Liver (tissue), 9 donors: ENCODE measurements around the gene LARGE2. TPM values are rescaled to one million over a fixed set of nuclear protein-coding genes. Genes with fewer than 3 reads are reported as not detected.

ENCODE experiments used
- DNase-seq: peaks from one replicate; pipeline ENCODE4 v3.0.0-alpha.2; 2017; ENCODE audit warnings: low spot score
- H3K27ac ChIP-seq, 2 donors: one replicate each; pipeline ENCODE4 v1.7.0; 2013; ENCODE audit warnings: inconsistent platforms in 2 of 2, low read length in 2 of 2, control low read depth in 1 of 2, low read depth in 1 of 2, mild to moderate bottlenecking in 1 of 2
- H3K27me3 ChIP-seq, 4 donors: one replicate each; pipeline versions ENCODE4 v1.6.1 to v1.7.0; 2013; ENCODE audit warnings: low read length in 3 of 4, inconsistent platforms in 1 of 4, mild to moderate bottlenecking in 1 of 4, moderate library complexity in 1 of 4; ENCODE audit not compliant: control insufficient read depth in 4 of 4, insufficient read depth in 4 of 4
- H3K36me3 ChIP-seq, 4 donors: one replicate each; pipeline versions ENCODE4 v1.6.1 to v1.7.0; 2013; ENCODE audit warnings: low read length in 3 of 4, mild to moderate bottlenecking in 3 of 4, low read depth in 1 of 4, moderate library complexity in 1 of 4; ENCODE audit not compliant: control insufficient read depth in 4 of 4, insufficient read depth in 3 of 4
- H3K4me1 ChIP-seq, 4 donors: one replicate each; pipeline versions ENCODE4 v1.6.1 to v1.7.0; 2013; ENCODE audit warnings: low read length in 3 of 4, mild to moderate bottlenecking in 3 of 4, moderate library complexity in 1 of 4; ENCODE audit not compliant: control insufficient read depth in 4 of 4, insufficient read depth in 4 of 4
- H3K4me3 ChIP-seq, 3 donors: one replicate each; pipeline versions ENCODE4 v1.6.1 to v1.7.0; 2013; ENCODE audit warnings: low read length in 3 of 3, control low read depth in 1 of 3, low read depth in 1 of 3, mild to moderate bottlenecking in 1 of 3
- H3K9ac ChIP-seq, 2 donors: one replicate each; pipeline ENCODE4 v1.7.0; 2013; ENCODE audit warnings: low read length in 2 of 2, mild to moderate bottlenecking in 2 of 2, moderate library complexity in 2 of 2, control low read depth in 1 of 2, low read depth in 1 of 2
- H3K9me3 ChIP-seq, 4 donors: one replicate each; pipeline versions ENCODE4 v1.6.1 to v1.7.0; 2013; ENCODE audit warnings: low read length in 3 of 4; ENCODE audit not compliant: control insufficient read depth in 4 of 4
- FOXA1 ChIP-seq: IDR thresholded peaks from 2 replicates; pipeline ENCODE4 v1.6.1; 2016; ENCODE audit warnings: antibody characterized with exemption
- FOXA2 ChIP-seq: IDR thresholded peaks from 2 replicates; pipeline ENCODE4 v1.6.1; 2016; ENCODE audit warnings: antibody characterized with exemption
- GABPA ChIP-seq, 2 donors: IDR thresholded peaks in 1 of 2; conservative IDR thresholded peaks in 1 of 2; 2 replicates each; pipeline ENCODE4 v1.6.1; 2016; ENCODE audit warnings: antibody characterized with exemption in 2 of 2, mild to moderate bottlenecking in 1 of 2, moderate library complexity in 1 of 2
- JUND ChIP-seq, 2 donors: IDR thresholded peaks; 2 replicates each; pipeline ENCODE4 v1.6.1; 2016; ENCODE audit warnings: antibody characterized with exemption in 2 of 2
- NR2F2 ChIP-seq: IDR thresholded peaks from 2 replicates; pipeline ENCODE4 v1.6.1; 2016; ENCODE audit warnings: antibody characterized with exemption
- RXRA ChIP-seq, 2 donors: IDR thresholded peaks; 2 replicates each; pipeline ENCODE4 v1.6.1; 2017 to 2018; ENCODE audit warnings: antibody characterized with exemption in 2 of 2, mild to moderate bottlenecking in 1 of 2
- SP1 ChIP-seq: IDR thresholded peaks from 2 replicates; pipeline ENCODE4 v1.6.1; 2018; ENCODE audit warnings: antibody characterized with exemption, mild to moderate bottlenecking
- WGBS: extraction: QIAGEN DNeasy Blood & Tissue Kit; methylation state at CpG from one replicate; pipeline ENCODE4 v1.1.7; 2013; 5-methylcytosine and 5-hydroxymethylcytosine counted together
- polyA plus RNA-seq, 2 donors: library from polyadenylated mRNA; stranded (reverse) in 1 of 2; unstranded in 1 of 2; fragments of 200-250 nt in 1 of 2; fragments of >200 nt in 1 of 2; fragmentation: Nextera tagmentation in 1 of 2; extraction: Ambion mirVana in 1 of 2; gene quantifications; one replicate each; pipeline versions ENCODE4 v1.2.1 to v1.2.3, GENCODE V29; 2013 to 2015
- total RNA-seq, 2 donors: library from RNA; depleted of rRNA; stranded (reverse); fragments of >200 nt; gene quantifications; one replicate each; pipeline ENCODE4 v1.2.3, GENCODE V29; 2014
- TF ChIP-seq, protein P1 (sequence below): fragments of 150-350 bp; IDR thresholded peaks from 2 replicates; pipeline ENCODE4 v1.5.1; 2017; ENCODE audit warnings: improper control_type of control experiment, low read depth, low read length; ENCODE audit not compliant: missing input control
- TF ChIP-seq, protein P2 (sequence below): IDR thresholded peaks from 2 replicates; pipeline ENCODE4 v1.6.1; 2016; ENCODE audit warnings: antibody characterized with exemption
- TF ChIP-seq, protein P3 (sequence below): IDR thresholded peaks from 2 replicates; pipeline ENCODE4 v1.6.1; 2016; ENCODE audit warnings: antibody characterized with exemption, mild to moderate bottlenecking
- donor health status: healthy.
- donor health status: healthy.
- donor health status: healthy.
- donor health status: healthy.
- donor health status: healthy.

Gene LARGE2
- total and polyA plus RNA-seq, 4 donors = 1.3 to 1.9 (median 1.5) TPM

DNA sequence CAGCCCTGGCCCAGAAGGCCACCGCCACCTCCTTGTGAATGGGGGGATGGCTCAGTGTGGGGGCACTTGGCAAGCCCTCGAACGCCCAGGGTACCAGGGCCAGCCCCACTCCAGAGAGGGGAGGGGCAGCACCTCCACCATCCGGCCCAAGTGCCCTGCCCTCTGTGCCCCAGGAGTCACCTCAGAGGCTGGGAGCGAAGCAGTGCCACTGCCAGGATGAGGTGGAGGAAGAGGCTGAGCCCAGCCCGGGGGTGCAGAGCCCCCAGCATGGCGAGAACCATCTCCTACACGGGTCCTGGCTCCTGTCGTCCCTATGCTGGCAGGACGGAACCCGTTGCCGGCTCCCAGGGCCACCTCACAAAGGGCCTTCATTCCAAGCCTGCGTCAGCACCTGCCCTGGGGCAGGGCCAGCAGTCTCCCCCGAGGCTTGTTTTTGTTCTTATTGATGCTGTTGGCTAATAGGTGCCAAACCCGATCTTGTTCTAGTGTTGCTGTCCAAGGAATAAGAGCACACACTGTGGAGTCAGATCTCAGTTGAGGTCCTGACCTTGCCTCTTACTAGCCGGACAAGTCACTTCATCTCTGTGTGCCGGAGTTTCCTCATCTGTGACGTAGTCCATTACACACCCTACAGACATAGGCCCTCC is 15.4 kb upstream of the LARGE2 start, which contains the start of gene FREY1 (continued):
- TF ChIP-seq, protein P1, sequence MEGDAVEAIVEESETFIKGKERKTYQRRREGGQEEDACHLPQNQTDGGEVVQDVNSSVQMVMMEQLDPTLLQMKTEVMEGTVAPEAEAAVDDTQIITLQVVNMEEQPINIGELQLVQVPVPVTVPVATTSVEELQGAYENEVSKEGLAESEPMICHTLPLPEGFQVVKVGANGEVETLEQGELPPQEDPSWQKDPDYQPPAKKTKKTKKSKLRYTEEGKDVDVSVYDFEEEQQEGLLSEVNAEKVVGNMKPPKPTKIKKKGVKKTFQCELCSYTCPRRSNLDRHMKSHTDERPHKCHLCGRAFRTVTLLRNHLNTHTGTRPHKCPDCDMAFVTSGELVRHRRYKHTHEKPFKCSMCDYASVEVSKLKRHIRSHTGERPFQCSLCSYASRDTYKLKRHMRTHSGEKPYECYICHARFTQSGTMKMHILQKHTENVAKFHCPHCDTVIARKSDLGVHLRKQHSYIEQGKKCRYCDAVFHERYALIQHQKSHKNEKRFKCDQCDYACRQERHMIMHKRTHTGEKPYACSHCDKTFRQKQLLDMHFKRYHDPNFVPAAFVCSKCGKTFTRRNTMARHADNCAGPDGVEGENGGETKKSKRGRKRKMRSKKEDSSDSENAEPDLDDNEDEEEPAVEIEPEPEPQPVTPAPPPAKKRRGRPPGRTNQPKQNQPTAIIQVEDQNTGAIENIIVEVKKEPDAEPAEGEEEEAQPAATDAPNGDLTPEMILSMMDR = no peak

DNA sequence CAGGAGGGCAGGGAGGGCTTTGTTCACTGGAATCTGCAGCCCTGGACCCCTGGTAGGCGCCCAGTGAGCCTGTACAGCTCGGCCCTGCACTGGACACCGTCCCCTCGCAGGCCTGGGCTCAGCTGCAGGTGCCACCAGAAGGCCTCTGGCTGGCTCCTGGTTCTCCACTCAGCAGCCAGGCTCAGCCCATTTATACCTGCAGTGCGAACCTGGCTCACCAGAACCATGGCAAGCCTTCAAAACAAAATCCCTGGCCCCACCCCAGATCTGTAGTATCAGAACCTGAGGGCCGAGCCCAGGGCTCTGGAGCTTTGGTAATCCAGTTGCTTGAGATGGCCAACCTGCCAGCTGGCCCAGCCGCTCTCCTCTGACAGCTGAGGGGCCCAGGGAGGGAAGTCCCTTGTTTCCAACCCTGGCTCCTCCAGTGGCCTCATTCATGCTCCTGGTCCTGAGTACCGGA is 14.5 kb upstream of the LARGE2 start:
- peaks cover 7 to 20% (median 13%) of the 10 kb centered on the region in 4 donors for H3K36me3 ChIP-seq
- no peak for DNase-seq
- 82% methylated on average over 8 of the region's 8 CpGs for WGBS
- no peaks in the 10 kb centered on the region for H3K9me3 ChIP-seq
- no peak overlapping the region for H3K9ac ChIP-seq
- H3K4me3 ChIP-seq = no peak overlapping the region
- no peak for TF ChIP-seq RXRA (IDR thresholded peaks at IDR 0.05)
- TF ChIP-seq, protein P2, sequence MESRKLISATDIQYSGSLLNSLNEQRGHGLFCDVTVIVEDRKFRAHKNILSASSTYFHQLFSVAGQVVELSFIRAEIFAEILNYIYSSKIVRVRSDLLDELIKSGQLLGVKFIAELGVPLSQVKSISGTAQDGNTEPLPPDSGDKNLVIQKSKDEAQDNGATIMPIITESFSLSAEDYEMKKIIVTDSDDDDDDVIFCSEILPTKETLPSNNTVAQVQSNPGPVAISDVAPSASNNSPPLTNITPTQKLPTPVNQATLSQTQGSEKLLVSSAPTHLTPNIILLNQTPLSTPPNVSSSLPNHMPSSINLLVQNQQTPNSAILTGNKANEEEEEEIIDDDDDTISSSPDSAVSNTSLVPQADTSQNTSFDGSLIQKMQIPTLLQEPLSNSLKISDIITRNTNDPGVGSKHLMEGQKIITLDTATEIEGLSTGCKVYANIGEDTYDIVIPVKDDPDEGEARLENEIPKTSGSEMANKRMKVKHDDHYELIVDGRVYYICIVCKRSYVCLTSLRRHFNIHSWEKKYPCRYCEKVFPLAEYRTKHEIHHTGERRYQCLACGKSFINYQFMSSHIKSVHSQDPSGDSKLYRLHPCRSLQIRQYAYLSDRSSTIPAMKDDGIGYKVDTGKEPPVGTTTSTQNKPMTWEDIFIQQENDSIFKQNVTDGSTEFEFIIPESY = no peak
- no peak for TF ChIP-seq GABPA (IDR thresholded peaks at IDR 0.05 in 1 of 2, conservative IDR thresholded peaks at IDR 0.05 in 1 of 2)
- no peak for TF ChIP-seq FOXA1
- TF ChIP-seq SP1 = no peak
- H3K4me1 ChIP-seq = peaks cover under 1 to 11% (median 4%) of the 10 kb centered on the region in 4 donors
- no peaks in the 10 kb centered on the region for H3K27me3 ChIP-seq
- no peak overlapping the region for H3K27ac ChIP-seq

DNA sequence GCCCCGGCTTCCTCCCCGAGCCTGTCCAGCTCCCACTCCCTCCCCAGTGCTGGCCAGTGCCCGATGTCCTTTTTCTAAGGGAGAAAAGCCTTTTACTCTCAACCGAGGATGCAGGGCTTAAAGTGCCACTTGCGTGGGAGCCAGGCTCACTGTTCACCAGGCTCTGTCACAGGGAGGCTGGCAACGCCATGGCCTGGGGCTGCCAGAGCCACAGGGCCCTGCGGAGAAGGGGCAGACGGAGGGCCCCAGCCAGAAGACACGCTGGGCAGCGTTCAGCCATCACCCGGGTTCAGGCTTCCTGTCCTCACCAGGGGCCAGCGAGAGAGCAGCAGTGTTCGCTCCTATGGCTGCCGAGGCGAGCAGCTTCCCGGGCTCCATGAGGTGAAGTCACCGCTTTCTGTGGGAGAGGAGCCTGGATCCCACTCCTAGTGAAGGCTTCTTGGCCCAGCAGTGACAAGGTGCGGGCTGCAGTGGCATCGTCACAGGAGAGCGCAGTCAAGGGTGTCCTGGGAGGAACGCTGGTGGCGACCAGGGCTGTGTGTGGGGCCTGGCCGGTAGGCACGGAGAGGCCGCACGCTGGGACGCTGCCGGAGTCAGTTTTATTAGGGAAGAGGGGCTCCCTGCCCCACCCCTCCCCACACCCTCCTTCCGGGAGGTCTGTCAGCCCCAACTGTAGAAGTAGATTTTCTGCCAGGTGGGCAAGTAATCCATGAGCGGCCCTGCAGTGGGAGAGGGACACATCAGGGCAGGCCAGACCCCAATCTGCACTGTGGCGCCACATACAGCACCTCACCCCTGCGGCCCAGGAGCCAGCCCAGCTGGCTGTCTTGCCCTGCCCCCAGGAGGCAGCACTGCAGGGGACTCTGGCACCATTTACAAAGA is 12.6 kb upstream of the LARGE2 start:
- Histone ChIP-seq H3K9me3 (no peaks in the 10 kb centered on the region), H3K4me3 (no peak overlapping the region), H3K9ac (no peak overlapping the region), H3K36me3 (peaks cover 13 to 23% (median 14%) of the 10 kb centered on the region in 4 donors), H3K4me1 (peaks cover 9 to 30% (median 21%) of the 10 kb centered on the region in 4 donors), H3K27ac (no peak overlapping the region), H3K27me3 (no peaks in the 10 kb centered on the region)
- WGBS = 90% methylated on average over 32 of the region's 32 CpGs
- TF ChIP-seq, protein P2 = no peak
- TF ChIP-seq JUND (IDR thresholded peaks at IDR 0.05) (no peak), NR2F2 (no peak), FOXA2 (no peak)
- TF ChIP-seq, protein P3, sequence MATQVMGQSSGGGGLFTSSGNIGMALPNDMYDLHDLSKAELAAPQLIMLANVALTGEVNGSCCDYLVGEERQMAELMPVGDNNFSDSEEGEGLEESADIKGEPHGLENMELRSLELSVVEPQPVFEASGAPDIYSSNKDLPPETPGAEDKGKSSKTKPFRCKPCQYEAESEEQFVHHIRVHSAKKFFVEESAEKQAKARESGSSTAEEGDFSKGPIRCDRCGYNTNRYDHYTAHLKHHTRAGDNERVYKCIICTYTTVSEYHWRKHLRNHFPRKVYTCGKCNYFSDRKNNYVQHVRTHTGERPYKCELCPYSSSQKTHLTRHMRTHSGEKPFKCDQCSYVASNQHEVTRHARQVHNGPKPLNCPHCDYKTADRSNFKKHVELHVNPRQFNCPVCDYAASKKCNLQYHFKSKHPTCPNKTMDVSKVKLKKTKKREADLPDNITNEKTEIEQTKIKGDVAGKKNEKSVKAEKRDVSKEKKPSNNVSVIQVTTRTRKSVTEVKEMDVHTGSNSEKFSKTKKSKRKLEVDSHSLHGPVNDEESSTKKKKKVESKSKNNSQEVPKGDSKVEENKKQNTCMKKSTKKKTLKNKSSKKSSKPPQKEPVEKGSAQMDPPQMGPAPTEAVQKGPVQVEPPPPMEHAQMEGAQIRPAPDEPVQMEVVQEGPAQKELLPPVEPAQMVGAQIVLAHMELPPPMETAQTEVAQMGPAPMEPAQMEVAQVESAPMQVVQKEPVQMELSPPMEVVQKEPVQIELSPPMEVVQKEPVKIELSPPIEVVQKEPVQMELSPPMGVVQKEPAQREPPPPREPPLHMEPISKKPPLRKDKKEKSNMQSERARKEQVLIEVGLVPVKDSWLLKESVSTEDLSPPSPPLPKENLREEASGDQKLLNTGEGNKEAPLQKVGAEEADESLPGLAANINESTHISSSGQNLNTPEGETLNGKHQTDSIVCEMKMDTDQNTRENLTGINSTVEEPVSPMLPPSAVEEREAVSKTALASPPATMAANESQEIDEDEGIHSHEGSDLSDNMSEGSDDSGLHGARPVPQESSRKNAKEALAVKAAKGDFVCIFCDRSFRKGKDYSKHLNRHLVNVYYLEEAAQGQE = no peak
- DNase-seq = no peak
